Adrenal gland (tissue), 5 donors: ENCODE data around the gene VPS37D.

Source experiments
- POLR2A ChIP-seq, 2 donors: fragments of 450-650 bp; IDR thresholded peaks; one replicate each; pipeline ENCODE4 v1.6.1; 2017; ENCODE audit warnings: antibody characterized with exemption in 2 of 2, mild to moderate bottlenecking in 2 of 2, moderate library complexity in 1 of 2
- TF ChIP-seq, protein P1 (sequence below), 6 experiments: fragments of 450-650 bp in 4 of 6; fragments of 200-600 bp in 2 of 6; sonication (generic) in 1 of 6; IDR thresholded peaks; 1 replicate in 5 of 6; 2 replicates in 1 of 6; pipeline versions ENCODE4 v1.5.1 to v1.8.0; 2016 to 2021; ENCODE audit warnings: antibody characterized with exemption in 6 of 6, mild to moderate bottlenecking in 2 of 6, moderate library complexity in 1 of 6
- donor health status: DM: no; HTN: no; CAD: no.

DNA sequence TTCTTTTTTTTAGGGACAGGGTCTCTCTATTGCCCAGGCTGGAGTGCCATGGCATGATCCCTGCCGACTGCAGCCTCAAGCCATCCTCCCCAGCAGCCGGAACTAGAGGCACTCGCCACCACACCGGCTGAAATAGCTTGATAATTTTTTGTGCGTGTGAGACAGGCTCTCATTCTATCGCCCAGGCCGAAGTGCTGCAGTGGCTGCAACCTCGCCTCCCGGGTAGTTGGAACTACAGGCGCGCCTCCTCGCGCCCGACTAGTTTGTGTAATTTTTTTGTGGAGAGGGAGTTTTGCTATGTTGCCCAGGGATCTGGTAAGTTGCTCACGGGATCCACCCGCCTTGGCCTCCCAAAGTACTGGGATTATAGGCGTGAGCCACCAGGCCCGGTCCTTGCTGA is 17.7 kb downstream of the VPS37D start:
- TF ChIP-seq POLR2A (IDR thresholded peaks at IDR 0.05): no peak
- TF ChIP-seq, protein P1, sequence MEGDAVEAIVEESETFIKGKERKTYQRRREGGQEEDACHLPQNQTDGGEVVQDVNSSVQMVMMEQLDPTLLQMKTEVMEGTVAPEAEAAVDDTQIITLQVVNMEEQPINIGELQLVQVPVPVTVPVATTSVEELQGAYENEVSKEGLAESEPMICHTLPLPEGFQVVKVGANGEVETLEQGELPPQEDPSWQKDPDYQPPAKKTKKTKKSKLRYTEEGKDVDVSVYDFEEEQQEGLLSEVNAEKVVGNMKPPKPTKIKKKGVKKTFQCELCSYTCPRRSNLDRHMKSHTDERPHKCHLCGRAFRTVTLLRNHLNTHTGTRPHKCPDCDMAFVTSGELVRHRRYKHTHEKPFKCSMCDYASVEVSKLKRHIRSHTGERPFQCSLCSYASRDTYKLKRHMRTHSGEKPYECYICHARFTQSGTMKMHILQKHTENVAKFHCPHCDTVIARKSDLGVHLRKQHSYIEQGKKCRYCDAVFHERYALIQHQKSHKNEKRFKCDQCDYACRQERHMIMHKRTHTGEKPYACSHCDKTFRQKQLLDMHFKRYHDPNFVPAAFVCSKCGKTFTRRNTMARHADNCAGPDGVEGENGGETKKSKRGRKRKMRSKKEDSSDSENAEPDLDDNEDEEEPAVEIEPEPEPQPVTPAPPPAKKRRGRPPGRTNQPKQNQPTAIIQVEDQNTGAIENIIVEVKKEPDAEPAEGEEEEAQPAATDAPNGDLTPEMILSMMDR (IDR thresholded peaks at IDR 0.05): no peak
